Measurements from ENCODE around the gene RPE. TPM values are rescaled to one million over a fixed set of nuclear protein-coding genes. Genes with fewer than 3 reads are reported as not detected.
A peak's percentile ranks its signal among the peaks of the same experiment; 100 is the strongest.

RPE gene
- polyA plus RNA-seq, 12 donors = 23.8 to 34.1 (median 28.5) TPM; not detected in 1

DNA sequence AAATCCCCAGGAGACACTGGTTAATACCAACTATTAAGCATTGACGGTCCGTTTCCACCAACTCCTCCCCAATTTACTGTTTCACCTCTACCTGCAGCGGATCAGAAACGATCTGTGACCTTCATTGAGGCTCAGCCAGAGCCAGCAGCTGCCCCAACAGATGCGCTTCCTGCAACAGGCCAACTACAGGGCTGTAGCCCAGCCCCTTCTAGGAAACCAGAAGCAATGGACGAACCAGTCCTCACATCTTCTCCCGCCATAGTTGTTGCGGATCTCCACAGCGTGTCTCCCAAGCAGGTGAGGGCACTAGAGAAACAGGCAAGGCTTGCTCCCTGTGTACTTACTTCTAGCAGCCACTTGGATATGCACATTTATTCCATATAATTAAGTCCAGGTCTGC, 8.5 kb upstream of the RPE start:
- DNase-seq = no peak

DNA sequence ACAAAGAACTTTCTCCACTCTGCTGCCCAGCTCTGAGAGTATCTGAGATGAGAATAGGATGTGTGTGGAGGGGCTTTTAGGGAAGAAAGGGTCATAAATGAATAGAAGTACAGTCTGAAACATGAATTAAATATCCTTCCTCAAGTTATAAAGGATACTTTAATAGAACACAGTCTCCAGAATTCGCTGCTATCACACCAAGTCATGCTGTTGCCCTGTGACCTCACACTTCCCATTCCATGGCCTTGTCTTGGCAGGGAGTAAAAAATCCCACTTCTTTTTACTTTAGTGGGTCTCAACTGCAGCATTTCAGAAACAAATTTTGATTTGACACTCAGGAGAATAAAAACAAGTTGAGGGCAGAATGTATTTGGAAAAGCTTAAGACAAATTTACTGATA, 3.8 kb upstream of the RPE start:
- DNase-seq = no peak

DNA sequence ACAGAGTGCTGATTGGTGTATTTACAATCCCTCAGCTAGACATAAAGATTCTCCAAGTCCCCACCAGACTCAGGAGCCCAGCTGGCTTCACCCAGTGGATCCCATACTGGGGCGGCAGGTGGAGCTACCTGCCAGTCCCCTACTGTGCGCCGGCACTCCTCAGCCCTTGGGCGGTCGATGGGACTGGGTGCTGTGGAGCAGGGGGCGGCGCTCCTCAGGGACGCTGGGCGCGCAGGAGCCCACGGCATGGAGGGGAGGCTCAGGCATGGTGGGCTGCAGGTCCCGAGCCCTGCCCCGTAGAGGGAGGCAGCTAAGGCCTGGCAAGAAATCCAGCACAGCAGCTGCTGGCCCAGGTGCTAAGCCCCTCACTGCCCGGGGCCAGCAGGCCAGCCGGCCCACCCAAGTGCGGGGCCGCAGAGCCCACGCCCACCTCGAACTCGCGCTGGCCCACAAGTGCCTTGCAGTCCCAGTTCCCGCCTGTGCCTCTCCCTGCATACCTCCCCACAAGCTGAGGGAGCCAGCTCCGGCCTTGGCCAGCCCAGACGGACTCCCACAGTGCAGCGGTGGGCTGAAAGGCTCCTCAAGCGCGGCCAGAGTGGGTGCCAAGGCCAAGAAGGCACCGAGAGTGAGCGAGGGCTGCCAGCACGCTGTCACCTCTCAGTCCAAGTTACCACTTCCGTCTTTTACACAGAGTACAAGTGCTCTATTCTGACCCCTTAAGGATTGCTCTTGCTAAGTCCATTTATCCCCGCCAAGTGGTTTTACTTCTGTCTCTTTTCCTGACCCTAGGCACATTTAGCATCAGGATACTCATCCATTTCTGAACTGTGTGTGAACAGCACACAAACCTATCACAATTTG, 1.7 kb upstream of the RPE start:
- DNase-seq = no peak

- no peak for DNase-seq
These were observed 921 bp downstream of the RPE start for GRCh38 chr2:210003359-210003758.

GRCh38 chr2:210004881-210005280, 2.4 kb downstream of the RPE start:
- DNase-seq = no peak

GRCh38 chr2:210007895-210008294, 5.5 kb downstream of the RPE start:
- peak; percentile 1 for DNase-seq

GRCh38 chr2:210009126-210009525, 6.7 kb downstream of the RPE start:
- DNase-seq = no peak

GRCh38 chr2:210009896-210010295, 7.5 kb downstream of the RPE start:
- DNase-seq = no peak

- no peak for DNase-seq
These were observed 17.7 kb downstream of the RPE start for GRCh38 chr2:210020138-210020537.

- no peak for DNase-seq
These were observed 20.4 kb downstream of the RPE start for GRCh38 chr2:210022824-210023223.

GRCh38 chr2:210027608-210028007, 25.2 kb downstream of the RPE start:
- no peak for DNase-seq

DNA sequence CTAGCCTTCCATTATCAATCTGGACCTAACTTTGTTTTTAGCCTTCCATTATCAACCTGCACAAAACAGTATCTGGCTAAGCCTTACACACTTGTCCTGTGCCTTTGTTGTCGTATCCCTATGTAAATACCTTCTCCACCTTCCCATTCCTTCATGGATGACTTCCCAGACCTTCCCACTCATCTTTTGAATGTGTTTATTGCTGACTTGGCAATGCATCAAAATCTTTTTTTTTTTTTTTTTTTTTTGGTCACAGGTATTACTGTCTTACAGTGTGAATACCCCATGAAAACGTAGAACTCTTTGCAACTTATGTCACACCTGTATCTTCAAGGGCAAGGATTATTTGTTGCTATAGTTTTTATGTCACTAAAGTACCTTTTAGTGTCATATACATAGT, 25.7 kb downstream of the RPE start:
- no peak for DNase-seq

DNA sequence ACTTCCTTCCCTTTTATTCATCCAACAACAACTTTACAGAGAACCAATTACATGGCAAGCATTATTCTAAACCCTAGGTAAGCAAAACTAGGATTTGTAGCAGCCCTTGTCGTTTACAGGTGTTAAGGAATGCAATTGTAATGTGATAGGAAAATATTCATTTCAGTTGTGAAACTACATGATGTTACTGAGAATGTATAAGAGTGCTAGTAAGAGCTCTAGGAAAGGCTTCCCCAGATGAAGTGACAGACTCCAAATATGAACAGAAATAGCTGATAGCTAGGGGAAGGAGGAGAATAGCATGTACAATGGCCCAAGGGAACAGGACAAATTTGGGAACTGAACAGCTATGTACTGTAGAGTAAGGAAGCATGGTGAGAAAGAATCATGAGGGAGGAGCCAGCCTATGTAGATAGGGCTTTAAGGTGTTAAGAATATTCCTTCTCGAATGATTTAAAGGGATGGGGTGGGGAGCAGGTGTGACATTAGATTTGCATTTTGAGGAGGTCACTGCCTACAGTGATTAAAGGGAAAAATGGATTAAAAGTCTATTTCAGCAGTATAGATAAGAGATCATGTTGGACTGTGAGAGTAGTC, 31.7 kb downstream of the RPE start:
- DNase-seq = no peak

DNA sequence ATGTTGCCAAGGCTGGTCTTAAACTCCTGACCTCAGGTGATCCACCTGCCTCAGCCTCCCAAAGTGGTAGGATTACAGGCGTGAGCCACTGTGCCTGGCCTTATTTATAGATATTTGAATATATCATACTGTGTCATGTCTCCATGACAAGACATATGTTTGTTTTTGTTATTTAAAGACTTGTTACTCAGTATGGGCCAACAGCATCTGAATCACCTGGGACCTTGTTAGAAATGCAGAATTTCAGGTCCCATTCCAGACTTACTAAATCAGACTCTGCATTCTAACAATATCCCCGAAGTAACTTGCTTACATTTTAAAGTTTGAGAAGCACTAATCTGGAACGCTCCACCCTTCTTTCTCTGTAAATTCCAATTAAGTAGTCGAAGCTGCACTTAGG, 33.2 kb downstream of the RPE start:
- DNase-seq = no peak

DNA sequence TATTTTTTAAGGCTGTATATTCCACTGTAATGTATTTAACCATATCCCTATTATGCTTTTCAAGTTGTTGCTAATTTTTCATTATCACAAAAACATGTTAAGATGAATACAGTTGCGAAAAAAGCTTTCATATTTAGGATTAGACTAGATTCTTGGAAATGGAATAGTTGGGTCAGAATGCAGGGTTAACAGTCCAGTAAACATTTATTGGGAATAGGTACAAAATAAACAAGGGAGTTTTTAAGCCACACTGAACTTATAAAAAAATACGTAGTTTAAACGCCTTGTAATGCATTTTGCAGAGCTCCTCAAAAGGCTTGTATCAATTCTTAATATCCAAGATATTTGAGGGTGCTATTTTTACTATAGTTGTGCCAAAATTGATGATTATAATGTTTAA, 35.6 kb downstream of the RPE start:
- DNase-seq = no peak

DNA sequence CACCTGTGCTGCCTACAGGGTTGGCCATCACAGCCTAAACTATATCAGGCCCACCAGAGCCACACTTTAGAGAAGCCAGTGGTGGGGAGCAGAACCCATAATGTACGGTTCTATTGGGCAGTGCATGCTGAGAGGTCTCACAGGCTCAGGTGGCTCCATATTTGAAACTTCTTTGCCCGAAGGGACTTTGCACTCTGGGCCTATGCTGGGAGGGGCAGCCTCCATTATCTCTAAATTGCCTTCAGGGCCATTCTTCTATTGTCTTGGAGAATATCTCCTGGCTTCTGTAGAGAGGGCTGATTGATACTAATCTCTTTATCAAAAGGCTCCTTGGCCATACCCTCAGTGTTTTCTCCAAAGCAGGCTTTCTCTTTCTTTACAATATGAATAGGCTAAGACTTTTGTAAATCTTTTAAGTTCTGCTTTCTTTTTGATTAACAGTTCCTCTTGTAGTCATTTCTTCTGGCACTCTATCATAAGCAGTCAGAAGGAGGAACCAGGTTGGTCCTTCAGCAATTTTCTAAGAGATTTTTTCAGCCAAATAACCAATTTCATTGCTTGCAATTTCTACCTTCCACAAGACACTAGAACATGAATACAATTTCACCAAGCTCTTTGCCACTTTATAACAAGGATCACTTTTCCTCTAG, 44.5 kb downstream of the RPE start:
- DNase-seq = no peak

GRCh38 chr2:210049831-210050230, 47.4 kb downstream of the RPE start:
- peak; percentile 10 for DNase-seq

- DNase-seq = no peak
These were observed 48.4 kb downstream of the RPE start for GRCh38 chr2:210050885-210051284.

- no peak for DNase-seq
These were observed 52.3 kb downstream of the RPE start for GRCh38 chr2:210054696-210055095.

DNA sequence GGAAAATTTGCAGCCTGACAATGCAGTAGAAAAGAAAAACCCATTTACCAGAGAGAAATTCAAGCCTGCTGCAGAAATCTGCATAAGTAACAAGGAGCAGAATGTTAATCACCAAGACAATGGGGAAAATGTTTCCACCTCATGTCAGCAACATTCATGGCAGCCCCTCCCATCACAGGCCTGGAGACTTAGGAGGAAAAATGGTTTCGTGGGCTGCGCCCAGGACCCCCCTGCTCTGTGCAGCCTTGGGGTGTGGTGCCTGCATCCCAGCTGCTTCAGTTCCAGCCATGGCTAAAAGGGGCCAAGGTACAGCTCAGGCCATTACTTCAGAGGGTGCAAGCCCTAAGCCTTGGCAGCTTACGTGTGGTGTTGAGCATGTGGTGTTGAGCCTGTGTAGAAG, 53.4 kb downstream of the RPE start:
- no peak for DNase-seq

- no peak for DNase-seq
These were observed 60.9 kb downstream of the RPE start for GRCh38 chr2:210063306-210063705.
